Measurements from ENCODE around the gene REXO5.
"Not testable (repeated sequence)": the region's sequence is repeated elsewhere in the genome, so short reads cannot be mapped to it uniquely, and the experiment has no call there.

The REXO5 gene, protein sequence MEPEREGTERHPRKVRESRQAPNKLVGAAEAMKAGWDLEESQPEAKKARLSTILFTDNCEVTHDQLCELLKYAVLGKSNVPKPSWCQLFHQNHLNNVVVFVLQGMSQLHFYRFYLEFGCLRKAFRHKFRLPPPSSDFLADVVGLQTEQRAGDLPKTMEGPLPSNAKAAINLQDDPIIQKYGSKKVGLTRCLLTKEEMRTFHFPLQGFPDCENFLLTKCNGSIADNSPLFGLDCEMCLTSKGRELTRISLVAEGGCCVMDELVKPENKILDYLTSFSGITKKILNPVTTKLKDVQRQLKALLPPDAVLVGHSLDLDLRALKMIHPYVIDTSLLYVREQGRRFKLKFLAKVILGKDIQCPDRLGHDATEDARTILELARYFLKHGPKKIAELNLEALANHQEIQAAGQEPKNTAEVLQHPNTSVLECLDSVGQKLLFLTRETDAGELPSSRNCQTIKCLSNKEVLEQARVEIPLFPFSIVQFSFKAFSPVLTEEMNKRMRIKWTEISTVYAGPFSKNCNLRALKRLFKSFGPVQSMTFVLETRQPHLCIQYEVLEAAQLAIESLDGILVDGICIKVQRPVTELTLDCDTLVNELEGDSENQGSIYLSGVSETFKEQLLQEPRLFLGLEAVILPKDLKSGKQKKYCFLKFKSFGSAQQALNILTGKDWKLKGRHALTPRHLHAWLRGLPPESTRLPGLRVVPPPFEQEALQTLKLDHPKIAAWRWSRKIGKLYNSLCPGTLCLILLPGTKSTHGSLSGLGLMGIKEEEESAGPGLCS

DNA sequence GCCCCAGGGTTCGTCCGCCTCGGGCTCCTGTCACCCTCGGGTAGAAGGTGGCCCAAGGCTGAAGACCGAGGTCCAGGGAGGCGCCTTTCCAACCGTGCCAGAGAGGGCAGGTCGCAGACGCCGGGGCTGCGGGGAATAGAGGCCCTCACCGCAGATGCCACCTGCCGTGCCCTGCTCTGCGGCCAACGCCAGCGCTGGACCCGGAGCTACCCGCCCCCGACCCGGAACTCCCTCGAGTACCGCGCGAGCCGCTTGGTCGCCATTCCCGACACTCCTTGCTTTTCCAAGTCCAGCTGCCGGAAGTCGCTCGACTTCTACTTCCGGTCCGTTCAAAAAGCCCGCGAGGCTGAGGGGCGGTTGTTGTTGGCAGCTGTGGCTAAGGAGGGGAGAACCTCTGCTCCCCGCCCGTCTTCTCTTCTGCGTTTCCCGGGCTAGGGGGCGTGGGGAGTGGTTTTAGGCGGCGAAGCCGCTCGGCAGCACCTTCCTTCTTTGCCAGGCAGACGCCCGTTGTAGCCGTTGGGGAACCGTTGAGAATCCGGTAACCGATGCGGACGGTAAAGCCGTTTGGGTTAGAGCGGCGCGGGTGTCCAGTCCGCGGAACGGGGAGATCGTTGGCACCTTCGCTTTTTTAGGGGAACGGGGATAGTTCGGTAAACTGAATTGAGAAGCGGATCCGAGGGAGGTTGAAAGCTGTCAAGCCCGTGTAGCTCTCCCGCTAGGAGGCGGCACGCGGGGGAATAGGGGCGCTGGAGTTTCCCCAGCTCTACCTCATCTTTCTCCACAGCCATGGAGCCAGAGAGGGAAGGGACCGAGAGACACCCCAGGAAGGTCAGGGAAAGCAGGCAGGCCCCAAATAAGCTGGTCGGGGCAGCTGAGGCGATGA is at the start of gene REXO5, which contains the start of gene ERI2:
Gene REXO5, plus strand, starts transcription at position 360 of the 883 bp plus-strand sequence. Its CDS starts 427 bp downstream, at position 787.
Gene ERI2, minus strand, starts transcription at position 305 of the 883 bp plus-strand sequence. Its CDS starts 42 bp downstream, at position 263.
- peak; percentile 87 for DNase-seq (ENCODE audit: low spot score)

DNA sequence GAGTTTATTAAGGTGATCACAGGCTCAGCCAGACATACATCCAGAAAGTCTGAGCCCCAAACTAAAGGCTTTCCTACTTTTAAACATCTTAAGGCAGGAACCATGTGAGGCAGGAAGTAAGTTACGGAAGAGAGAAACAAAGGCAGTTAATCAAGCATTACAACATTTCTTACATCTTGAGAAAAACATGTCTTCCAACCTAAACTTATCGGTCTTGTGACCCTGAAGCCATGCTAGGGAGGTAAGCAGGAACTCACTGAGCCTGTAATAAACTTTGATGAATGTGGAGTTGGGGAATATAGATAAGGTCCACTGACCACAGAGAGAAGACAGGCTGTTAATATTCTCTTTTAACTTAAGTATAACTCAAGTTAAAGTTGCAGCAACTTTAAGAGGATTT is 46.0 kb upstream of the REXO5 start:
- no peak for DNase-seq (ENCODE audit: low spot score)

DNA sequence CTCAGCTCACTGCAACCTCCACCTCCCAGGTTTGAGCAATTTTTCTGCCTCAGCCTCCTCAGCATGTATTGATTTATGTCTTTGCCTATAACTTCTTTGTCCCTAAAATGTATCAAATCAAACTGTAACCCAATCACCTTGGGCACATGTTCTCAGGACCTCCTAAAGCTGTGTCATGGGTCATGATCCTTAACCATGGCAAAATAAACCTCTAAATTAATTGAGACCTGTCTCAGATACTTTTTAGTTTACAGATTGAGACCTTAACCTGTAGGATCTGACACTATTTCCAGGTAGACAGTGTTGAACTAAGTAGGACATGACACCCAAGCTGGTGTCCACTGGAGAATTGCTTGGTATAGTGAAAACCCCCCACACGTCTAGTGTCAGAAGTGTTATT is 45.2 kb upstream of the REXO5 start:
- no peak for DNase-seq (ENCODE audit: low spot score)

DNA sequence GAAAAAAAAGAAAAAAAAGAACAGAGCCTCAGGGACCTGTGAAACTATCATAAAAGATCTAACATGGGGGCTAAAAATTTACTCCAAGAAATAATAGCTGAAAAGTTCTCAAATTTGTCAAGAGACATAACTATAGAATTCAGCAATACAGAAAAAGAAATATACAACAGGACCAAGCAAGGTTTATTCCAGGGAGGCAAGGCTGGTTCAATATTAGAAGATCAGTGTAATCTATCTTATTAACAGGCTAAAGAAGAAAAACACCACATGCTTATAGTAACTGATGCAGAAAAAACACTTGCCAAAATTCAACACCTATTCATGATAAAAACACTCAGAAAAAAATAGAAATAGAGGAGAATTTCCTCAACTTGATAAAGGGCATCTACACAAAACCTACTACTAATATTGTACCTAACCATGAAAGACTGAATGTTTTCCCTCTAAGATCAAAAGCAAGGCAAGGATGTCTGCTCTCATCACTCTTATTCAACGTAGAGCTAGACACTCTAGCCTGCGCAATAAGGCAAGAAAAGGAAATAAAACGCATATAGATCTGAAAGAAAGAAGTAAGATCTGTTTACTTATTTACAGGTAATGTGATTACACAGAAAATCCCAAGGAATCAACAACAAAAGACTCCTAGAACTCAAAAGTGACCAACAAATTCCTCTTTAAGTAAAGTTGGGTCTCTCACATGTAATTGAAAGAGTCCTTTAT is 43.8 kb upstream of the REXO5 start:
- no peak for DNase-seq (ENCODE audit: low spot score)

DNA sequence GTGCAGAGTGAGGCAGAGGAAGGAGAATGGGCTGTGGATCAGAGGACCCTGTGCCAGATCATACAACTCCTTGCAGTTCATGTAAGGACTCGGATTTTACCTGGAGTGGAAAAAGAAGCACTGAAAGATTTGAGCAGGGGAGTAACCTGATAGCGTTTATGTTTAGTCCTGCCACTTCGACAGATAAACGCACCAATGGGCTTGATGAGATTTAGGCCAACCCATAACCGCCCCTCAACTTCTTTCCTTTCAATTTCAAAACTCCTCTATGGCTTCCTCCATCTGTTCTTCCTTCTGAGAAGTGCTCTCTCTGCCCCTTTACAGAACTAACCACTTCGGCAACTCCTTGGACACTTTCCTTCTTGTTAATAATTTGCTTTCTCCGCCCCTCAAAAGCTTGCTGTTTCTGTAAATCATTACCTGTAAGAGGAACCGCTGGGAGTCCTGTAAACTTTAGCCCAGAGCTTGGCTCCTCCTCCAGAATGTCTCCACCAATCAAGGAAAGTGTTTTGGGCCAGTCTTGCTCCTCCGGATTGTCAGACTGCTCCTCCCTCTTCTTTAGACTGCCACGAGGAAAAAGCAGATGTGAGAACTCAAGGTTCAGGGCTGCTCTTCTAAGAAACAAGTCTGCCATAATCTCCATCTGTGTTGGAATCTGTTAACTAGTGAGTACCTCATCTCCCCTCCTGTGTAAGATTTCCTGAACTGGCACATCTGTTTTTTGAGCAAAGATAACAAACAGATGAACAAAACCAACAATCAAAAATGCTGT is 42.7 kb upstream of the REXO5 start, which contains the start of gene ACSM3:
Gene ACSM3, plus strand, starts transcription at position 554 of the 772 bp plus-strand sequence. CDS start 6,021 bp downstream, outside the sequence.
- DNase-seq (ENCODE audit: low spot score): peak; percentile 73

DNA sequence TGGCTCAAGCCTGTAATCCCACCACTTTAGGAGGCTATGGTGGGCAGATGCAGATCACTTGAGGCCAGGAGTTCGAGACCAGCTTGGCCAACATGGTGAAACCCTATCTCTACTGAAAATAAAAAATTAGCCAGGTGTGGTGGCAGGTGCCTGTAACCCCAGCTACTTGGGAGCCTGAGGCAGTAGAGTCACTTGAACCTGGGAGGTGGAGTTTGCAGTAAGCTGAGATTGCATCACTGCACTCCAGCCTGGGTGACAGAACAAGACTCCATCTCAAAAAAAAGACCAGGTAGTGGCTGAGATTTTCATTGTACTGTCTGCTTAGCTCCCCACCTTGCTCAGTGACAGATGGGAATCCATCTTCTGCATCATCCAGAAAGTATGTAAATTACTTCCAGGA is 41.9 kb upstream of the REXO5 start:
- not testable (repeated sequence) for DNase-seq (ENCODE audit: low spot score)

DNA sequence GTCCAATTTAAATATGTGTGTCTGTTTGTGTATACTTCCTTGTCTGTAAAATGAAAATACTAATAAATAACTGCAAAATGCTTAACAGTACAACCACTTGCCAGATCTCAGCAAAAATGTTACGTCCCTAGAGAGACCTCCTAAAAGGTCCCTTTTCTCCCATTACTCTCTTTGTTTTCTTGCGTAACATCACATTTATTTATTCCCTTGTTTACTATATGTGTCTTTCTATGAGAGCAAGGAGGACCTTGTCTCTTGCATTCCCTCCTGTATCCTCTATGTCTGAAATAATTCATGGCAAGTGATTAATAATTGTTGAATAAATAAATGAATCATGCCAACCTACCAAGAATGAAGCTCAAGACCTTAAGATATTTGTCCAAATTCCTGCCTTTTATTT is 40.6 kb upstream of the REXO5 start:
- no peak for DNase-seq (ENCODE audit: low spot score)

DNA sequence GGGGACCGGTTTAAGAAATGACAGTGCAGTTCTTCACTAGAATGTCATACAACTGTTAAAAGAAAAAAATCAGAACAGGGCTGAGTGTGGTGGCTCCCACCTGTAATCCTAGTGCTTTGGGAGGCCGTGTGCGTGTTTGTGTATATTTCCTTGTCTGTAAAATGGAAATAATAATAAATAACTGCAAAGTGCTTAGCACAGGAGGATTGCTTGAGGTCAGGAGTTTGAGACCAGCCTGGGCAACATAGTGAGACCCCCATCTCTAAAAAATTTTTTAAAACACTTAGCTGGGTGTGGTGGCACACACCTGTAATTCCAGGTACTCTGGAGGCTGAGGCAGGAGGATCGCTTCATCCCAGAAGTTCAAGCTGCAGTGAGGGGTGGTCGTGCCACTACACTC is 40.0 kb upstream of the REXO5 start:
- DNase-seq (ENCODE audit: low spot score): no peak

DNA sequence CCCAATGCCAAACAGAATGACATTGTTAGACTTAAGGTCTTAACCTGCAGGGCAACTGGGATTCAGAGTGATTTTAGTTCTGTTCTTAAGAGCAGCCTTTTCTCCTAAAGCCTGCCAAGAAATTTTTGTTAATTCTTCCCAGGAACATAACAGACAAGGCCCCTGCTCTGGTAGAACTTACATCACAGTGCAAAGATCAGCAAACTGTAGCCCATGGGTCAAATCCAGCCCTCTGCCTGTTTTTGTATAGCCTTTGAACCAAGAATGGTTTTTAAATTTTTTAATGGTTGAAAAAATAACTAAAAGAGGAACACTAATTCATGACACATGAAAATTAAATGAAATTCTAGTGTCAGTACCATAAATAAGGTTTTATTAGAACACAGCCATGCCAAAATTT is 38.8 kb upstream of the REXO5 start:
- DNase-seq (ENCODE audit: low spot score): no peak

DNA sequence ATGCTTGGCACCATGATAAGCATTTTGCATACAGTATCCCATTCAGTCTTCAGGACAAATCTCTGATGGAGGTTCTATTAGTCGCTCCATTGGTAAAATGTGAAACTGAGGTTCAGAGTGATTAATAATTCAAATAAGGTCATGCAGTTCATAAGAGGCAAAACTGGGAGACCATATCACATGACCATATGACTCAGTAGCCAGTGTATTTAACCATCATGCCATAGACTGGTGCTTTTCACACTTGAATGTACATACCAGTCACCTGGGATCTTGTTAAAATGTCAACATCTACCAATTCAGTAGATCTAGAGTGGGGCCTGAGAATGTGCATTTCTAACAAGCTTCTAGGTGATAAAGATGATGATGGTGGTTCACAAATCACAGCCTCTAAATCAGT is 38.2 kb upstream of the REXO5 start:
- no peak for DNase-seq (ENCODE audit: low spot score)

DNA sequence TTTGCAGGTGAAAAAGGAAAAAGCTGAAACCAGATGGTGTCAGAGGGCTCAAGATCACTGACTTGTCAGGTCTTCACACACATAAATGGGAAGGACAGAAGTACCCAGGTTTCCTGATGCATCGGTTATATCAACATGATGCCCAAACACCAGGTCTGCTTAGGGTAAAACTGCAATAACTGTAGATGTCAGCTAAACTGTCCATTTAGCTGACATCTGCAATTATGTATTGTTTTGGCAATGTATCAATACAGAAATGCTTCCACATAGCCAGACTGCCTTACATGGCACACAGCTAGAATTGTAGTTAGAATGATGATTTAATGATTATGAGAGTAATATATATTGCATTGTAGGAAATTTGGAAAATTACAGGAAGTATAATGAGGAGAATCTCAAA is 37.5 kb upstream of the REXO5 start:
- DNase-seq (ENCODE audit: low spot score): no peak

DNA sequence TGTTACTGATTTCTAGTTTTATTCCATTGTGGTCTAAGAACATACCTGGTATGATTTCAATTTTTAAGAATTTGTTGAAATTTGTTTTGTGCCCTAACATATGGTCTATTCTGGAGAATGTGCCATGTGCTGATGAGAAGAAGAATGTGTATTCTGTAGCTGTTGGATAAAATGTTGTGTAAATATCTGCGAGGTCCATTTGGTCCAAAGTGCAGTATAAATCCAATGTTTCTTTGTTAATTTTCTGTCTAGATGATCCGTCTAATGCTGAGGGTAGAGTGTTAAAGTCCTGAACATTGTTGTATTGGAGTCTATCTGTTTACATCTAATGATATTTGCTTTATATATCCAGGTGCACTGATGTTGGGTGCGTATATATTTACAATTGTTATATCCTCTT is 32.6 kb upstream of the REXO5 start:
- DNase-seq (ENCODE audit: low spot score): no peak

DNA sequence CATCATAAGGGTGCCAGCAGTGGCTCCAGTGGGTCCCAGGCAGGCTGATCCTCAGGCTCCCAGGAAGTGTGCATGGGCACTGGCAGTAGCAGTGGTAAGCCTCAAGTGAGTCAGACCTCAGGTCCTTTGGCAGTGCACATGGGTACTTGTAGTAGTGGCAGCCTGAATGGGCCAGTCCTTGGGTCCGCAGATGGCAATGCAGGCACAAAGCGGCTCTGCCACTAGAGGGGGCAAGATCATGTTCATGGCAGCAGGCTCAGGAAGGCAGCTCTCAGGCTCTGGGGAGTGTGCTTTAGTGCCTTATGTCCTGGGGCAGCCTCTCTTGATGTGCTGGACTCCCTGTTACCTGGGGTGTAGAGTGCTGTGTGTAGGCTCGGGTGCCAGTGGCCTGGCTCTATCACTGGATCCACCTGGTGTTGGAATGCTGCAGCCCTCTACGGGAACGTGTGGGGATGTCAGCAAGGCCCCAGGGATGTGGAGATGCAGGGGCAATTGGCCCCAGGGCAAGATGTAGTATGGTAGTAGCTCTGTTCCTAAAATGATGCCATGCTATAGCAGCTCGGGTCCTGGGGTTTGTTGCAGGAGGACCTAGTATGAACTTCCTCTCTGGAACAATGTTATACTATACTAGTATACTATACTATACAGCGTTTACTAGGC is 31.5 kb upstream of the REXO5 start:
- DNase-seq (ENCODE audit: low spot score): peak; percentile 68

DNA sequence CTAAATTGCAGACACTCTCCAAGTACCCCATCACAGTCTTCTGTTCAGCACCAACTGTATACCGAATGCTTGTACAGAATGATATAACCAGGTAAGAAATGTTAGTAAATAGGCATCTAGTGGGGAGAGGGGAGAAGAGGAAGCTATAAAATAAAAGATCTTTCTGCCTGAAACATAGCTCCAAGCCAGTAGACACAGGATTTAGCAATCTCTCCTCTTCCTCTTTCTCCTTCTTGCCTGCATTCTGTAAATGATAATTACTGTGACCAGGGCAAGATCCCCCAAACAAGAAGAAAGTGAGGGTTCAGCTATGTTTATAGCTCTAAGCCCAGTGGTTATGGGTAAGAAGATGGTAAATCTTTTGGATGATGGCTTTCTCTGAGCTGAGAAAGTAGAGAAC is 24.6 kb upstream of the REXO5 start:
- no peak for DNase-seq (ENCODE audit: low spot score)

DNA sequence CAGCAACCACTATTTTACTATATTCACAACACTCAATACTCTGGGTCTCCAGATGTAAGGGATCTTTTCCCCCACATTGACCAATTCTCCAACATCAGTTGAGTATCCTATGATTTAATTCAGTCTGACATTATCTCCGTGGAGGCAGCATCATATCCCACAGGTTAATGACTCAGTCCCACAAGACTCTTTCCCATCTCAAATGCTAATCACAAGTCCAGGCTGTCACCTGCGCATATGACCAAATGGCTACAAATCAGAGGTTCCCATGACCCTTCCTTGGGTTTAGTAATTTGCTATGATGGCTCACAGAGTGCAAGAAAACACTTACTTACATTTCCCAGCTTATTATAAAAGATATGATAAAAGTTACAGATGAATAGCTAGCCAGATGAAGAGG is 23.9 kb upstream of the REXO5 start:
- DNase-seq (ENCODE audit: low spot score): no peak

DNA sequence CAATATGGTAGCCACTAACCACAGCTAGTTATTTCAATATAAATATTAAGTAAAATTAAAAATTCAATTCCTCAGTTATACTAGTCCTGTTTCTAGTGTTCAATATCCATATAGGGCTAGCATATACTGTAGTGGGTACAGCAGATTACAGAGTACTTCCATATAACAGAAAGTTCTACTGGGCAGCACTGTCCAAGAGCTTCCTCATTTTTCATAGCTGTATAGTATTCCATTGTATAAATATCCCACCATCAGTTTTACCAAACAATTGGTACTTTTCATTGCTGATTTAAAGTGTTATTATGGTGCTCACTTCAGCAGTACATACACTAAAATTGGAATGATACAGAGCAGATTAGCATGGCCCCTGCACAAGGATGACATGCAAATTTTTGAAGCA is 22.1 kb upstream of the REXO5 start:
- no peak for DNase-seq (ENCODE audit: low spot score)

DNA sequence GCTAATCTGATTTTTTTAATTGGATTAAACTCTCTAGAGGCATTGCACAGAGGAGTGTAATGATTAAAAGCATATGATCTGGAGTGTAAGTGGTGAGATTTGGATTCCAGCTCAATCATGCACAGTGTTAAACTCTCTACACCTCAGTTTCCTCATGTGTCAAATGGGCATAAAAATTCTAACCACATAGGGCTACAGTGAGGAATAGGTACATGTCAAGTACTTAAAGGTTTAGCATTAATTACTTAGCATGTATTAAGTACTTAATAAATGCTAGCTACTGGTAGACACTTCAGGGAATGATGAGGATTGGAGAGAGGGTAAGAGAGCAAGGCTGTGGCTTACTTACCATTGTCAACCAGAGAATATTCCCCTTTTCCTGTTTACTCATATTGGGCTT is 17.2 kb upstream of the REXO5 start:
- no peak for DNase-seq (ENCODE audit: low spot score)

DNA sequence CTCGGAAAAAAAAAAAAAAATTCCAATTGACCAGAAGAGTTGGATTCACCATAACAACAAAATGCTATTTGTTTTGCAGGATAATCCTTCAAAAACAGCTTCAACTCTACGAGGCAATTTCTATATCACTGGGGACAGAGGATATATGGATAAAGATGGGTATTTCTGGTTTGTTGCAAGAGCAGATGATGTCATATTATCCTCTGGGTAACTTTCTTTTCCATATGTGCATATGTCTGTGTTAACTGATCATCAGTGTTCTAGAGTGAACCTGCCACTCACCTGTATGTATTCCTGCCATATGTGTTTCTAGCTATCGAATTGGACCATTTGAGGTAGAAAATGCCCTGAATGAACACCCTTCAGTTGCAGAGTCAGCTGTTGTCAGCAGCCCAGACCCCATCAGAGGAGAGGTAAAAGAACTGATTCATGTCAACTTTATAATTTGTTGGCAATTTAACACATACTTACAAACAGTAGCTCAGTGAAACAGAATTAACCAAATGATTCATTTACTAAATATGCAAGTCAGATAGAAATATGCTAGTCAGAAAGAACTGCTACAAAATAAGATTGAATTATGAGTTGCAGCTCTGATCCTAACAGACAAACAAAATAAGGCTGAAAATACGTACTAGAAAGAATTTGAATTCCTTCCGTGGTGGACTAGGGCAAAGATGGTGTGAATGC is 14.3 kb upstream of the REXO5 start:
- no peak for DNase-seq (ENCODE audit: low spot score)

DNA sequence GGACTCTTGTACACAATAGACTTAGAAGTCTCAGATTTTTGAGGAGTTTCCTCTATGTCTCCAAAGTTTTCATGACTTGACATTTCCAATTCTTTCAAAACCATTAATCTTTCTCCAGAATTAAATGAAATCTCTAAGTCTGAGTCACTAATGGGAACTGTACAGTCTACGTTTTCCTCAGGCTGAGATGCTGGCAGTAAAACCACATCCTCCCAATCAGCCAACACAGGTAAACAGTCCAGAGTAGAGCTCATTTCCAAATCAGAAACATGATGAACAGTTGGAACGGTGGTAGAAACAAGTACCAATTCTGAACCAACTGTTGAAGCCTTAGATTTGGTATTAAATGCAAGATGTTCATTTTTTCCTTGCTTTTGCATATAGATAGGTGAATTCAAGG is 8.0 kb upstream of the REXO5 start:
- DNase-seq (ENCODE audit: low spot score): no peak

DNA sequence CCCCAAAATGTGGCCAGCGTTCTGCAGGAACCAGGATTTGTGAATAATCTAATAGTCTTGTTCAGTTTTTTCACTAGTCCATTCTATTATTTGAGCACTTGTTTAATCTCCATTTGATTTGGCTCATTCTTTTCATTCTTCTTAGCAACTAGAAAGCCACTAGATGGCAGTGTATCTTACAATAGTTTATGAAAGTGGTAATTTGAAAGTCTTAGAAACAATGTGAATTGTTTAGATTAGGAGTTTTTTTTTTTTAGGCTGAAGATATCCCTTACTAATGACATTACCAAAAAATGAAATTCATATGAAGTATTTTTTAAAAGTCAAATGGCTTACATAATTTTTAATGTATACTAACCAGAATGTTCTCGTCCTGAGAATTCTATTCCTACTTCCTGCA is 6.7 kb upstream of the REXO5 start:
- no peak for DNase-seq (ENCODE audit: low spot score)

All from HuH-7 (cell line).